GM12801 (cell line): ENCODE results near the gene NAV2.

Experiments used
- CTCF ChIP-seq: IDR thresholded peaks from one replicate; pipeline ENCODE4 v1.5.1; 2011; ENCODE audit warnings: control low read depth; ENCODE audit not compliant: insufficient read length; ENCODE audit errors: extremely low read depth

The NAV2 gene

GRCh38 chr11:19722702-19723101 is 10.1 kb downstream of the NAV2 start:
- TF ChIP-seq CTCF, result no peak

- TF ChIP-seq CTCF, result no peak
Measured at GRCh38 chr11:19723572-19724342, 11.1 kb downstream of the NAV2 start.

- TF ChIP-seq CTCF, result no peak
Measured at GRCh38 chr11:19724765-19725164, 12.1 kb downstream of the NAV2 start.

GRCh38 chr11:19725379-19726079 is 12.9 kb downstream of the NAV2 start:
- no peak for TF ChIP-seq CTCF

- no peak for TF ChIP-seq CTCF
Measured at GRCh38 chr11:19727246-19727645, 14.6 kb downstream of the NAV2 start.

- no peak for TF ChIP-seq CTCF
Measured at GRCh38 chr11:19728436-19728835, 15.8 kb downstream of the NAV2 start.

GRCh38 chr11:19729141-19729540 is 16.5 kb downstream of the NAV2 start:
- TF ChIP-seq CTCF, result no peak
